NCI-H524 treated with DMSO at 0.1 percent for 48 hours (cell line): ENCODE measurements around the gene H6PD.

ENCODE experiments used
- DNase-seq: peaks from one replicate; lab custom pipeline; 2025; lab: John Stamatoyannopoulos, UW

The H6PD gene

DNA sequence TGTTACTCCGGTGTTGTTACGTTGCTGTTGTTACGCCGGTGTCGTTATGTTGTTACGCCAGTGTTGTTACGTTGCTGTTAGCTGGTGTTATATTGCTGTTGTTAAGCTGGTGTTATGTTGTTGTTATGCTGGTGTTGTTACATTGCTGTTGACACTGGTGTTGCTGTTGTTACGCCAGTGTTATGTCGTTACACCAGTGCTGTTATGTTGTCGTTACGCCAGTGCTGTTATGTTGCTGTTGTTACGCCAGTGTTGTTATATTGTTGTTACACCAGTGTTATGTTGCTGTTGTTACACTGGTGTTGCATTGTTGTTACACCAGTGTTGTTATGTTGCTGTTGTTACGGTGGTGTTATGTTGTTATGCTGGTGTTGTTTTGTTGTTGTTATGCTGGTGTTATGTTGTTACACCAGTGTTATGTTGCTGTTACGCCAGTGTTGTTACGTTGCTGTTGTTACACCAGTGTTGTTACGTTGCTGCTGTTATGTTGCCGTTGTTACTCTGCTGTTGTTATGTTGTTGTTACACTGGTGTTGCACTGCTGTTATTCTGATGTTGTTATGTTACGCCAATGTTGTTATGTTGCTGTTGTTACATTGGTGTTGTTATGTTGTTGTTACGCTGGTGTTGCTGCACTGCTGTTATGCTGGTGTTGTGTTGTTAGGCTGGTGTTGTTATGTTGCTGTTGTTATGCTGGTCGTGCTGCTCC lies 25.6 kb downstream of the H6PD start:
- no peak for DNase-seq

DNA sequence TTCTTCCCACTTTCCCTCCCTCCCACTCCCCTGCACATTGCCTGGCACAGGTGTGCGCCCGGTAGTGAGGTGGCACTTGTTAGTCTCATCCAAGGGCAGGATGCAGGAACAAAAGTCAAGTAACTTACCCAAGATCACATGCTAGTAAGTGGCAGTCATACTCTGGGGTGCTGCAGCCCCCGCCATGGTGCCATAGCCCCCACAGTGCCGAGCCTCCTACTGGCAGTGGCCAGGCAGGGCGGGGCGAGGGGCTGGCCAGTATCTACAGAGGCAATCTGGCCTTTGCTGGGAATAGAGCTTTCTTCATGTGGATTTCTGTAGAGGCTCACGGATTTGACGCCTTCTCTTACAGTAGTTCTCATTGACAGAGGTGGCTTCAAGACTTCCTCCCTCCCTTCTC lies 26.9 kb downstream of the H6PD start:
- no peak for DNase-seq

DNA sequence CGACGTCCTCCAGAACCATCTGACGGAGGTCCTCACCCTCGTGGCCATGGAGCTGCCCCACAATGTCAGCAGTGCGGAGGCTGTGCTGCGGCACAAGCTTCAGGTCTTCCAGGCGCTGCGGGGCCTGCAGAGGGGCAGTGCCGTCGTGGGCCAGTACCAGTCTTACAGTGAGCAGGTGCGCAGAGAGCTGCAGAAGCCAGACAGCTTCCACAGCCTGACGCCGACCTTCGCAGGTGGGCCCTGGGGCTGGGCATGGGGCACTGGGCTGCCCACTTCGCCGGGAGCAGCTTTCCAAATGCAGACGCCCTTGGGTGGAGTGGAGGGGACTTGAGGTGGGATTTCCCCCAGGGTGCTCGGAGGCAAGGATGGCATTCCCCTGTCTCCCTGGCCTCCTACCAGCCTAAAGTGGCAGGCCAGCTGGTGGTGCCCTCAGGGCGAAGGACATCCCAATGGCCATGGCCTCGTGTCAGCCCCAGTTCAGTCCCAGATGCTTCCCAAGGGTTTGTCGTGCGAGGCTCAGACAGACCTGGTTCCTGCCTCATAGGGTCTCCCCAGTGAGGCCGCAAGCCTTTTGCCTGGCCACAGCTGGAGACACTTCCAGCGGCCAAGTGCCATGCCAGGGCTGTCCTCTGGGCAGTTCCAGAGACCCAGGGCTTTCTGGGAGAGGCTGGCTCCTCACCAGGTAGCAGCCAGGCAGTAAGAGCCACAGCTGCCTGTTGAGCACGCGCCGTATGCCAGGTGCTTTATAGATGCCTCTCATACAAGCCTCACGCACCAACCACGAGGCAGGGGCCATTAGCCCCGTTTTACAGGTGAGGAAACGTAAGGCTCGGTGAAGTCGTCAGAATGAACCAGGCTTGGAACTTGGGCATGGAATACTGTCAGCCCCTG lies 27.8 kb downstream of the H6PD start:
- DNase-seq, result no peak

- no peak for DNase-seq
Observed at GRCh38 chr1:9263276-9263855, 28.8 kb downstream of the H6PD start.

GRCh38 chr1:9263984-9264872 lies 29.7 kb downstream of the H6PD start:
- no peak for DNase-seq

GRCh38 chr1:9265037-9265436 lies 30.5 kb downstream of the H6PD start:
- no peak for DNase-seq

- DNase-seq, result no peak
Observed at GRCh38 chr1:9265968-9266367, 31.4 kb downstream of the H6PD start.

DNA sequence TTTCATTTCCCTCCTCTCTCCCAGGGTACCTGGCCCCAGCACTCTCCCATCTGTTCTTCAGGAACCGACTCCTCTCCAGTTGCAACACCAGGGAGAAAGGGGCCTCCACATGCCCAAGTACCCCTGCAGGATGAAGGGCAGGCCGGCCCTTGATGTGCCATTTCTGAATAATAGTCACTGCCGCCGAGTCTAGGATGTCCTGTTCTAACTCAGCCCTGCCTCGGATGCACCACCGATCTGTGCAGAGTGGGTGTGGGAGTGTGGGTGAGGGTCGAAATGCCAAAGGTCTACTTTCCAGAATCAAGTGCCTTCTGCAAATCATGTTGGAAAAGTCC lies 32.7 kb downstream of the H6PD start:
- DNase-seq, result no peak

- DNase-seq, result no peak
Observed at GRCh38 chr1:9267827-9268581, 33.4 kb downstream of the H6PD start.

GRCh38 chr1:9269078-9269501 lies 34.5 kb downstream of the H6PD start:
- DNase-seq, result no peak

DNA sequence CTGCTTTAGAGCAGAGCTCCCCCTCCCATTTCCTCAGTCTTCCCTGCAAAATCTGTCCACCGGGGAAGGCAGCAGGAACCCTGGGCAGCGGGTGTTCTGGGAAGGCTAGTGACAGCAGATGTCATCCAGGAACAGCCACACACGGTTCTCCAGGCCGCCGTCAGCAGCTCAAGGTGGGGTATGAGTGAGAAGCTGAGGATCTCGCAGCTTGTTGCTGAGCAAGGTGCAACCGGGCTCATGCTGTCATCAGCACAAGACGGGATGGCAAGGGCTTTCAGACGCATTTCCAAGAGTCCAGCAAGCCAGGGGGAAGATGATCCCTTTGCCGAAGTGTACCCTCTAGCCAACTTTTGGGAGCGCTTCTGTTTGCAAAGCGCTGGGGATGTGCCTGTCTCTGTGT lies 35.1 kb downstream of the H6PD start:
- no peak for DNase-seq

- DNase-seq, result no peak
Observed at GRCh38 chr1:9270290-9270883, 35.8 kb downstream of the H6PD start.

DNA sequence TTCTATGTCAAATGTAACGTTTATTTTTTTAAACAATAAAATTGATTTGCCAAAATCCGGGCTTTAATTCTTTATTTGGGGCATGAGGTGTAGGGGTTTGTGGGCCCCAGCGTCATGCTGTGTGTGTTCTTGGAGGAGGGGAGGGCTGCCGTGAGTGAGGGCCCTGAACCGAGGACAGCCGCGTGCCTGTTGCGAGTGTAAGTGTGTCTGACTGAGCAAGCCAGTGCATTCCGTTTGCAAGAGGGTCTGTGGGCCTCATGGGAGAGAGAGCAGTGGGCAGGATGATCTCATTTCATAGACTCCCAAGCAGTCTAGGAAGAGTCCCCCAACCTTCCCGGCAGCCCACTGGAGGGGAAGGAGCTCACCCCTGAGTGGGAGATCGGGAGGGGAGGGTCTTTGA lies 36.7 kb downstream of the H6PD start:
- DNase-seq, result no peak

DNA sequence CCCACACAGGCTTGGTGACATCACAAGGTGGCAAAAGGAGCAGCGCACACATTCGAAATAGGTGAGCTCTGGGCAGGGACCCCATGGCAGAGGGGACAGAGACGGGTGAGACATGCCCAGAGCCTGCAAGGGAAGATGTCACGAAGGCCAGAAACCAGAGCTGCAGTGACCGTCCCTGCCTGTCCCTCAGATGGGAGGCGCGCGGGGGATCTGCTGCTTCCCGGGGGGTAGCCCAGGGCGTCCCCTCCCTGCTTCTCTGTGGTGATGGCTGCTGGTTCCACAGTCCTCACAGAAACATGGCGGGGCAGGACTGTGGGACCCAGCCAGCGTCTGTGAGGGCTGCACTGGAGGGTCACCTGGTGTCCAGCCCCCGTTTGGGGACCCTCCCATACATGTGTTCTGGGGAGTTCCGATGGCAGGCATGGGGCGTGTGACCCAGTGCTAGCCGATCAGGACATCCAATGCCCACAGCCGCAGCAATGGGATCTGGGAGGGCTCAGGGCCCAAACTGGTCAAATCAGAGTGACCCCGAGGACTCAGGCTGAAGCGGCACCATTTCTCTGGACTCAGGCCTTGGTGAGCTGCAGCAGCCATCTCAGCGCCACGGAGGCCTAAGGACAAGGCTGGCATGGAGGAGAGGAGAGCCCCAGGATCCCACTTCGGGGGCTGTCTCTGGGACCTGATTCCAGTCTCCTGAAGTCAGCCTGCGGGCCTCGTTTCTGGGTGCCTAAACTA lies 37.5 kb downstream of the H6PD start:
- no peak for DNase-seq

DNA sequence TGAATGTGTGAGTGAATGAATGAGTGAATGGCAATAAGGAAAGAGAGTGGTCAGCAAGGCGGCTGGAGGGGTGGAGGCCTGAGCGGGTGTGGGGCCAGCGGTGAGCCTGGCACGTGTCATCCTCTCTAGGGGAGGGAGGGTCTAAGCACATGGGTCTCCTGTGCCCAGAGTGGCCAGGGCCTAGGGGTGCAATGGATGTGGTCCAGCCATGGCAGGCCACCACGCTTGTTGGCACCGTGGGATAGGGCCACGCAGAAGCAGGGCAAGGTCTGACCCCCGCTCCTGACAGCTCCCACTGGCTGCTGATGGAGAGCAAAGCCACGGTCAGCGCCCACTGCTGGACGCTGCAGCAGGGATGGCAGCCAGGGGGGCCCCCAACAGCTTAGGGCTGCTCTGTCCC lies 38.6 kb downstream of the H6PD start:
- DNase-seq, result no peak

DNA sequence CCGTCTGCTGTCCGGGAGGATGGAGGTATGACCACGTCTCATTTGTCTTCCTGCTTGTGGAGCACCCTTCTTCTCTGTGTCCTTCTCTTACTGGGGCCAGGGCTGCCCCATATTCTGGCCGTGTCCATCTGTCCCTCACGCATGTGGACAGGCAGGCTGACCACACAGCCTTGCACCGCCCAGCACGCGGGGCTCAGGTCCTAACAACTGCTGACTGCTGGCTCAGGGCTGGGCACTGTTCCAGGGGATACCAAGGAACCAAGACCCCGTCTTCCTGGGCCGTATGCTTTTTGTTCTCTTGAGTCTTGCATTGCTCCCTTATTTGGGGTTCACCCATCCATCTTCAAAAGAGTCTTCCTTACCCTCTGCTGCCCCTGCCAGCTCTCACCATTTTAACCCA lies 40.6 kb downstream of the H6PD start:
- no peak for DNase-seq

DNA sequence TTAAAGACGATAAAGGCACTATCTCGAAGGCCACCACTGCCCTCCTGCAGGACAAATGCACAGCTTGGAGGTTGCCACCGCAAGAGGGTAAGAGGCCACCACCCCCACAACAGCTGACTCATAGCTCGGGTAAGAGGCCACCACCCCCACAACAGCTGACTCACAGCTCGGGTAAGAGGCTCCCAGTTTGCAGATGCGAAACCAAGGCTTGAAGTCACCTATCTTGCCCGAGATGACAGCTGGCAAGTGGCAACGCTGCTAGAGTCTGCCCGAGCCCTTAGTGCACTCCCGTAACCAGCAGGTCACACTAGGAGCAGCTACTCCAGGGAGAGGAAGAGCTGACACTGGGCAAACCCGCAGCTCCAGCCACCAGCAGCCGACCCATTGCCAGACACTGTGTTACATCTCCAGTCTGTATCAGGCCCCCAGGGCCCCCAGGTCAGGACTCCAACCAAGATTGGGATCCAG lies 41.0 kb downstream of the H6PD start:
- DNase-seq, result peak; percentile 34

- no peak for DNase-seq
Observed at GRCh38 chr1:9278116-9278515, 43.5 kb downstream of the H6PD start.

GRCh38 chr1:9278585-9279153 lies 44.1 kb downstream of the H6PD start:
- DNase-seq, result no peak
